Mesendoderm (in vitro differentiated cells): ENCODE measurements around the gene OTUB1.

Source experiments
- DNase-seq: peaks from one replicate; pipeline ENCODE4 v3.0.0; 2013
- H2AK5ac ChIP-seq: 2 replicates; pipeline ENCODE4 v1.6.1; 2013; ENCODE audit warnings: low read length, inconsistent platforms
- H2BK120ac ChIP-seq: 2 replicates; pipeline ENCODE4 v1.6.1; 2013; ENCODE audit warnings: low read depth, mild to moderate bottlenecking, low read length, moderate library complexity, mixed read lengths
- H2BK15ac ChIP-seq: replicated peaks from 2 replicates; pipeline ENCODE4 v1.6.1; 2013; ENCODE audit warnings: low read depth, mild to moderate bottlenecking, moderate library complexity
- H2BK5ac ChIP-seq: 2 replicates; pipeline ENCODE4 v1.6.1; 2013; ENCODE audit warnings: low read length, inconsistent platforms
- H3K18ac ChIP-seq: 2 replicates; pipeline ENCODE4 v1.6.1; 2013; ENCODE audit warnings: mild to moderate bottlenecking, low read length, mixed read lengths
- H3K23ac ChIP-seq: one replicate; pipeline ENCODE4 v1.6.1; 2013; ENCODE audit warnings: low read length
- H3K27ac ChIP-seq: 2 replicates; pipeline ENCODE4 v1.5.1; 2013; ENCODE audit warnings: low read depth, mild to moderate bottlenecking, inconsistent platforms, low read length, moderate library complexity
- H3K27me3 ChIP-seq: 2 replicates; pipeline ENCODE4 v1.6.1; 2013; ENCODE audit warnings: low read length, control low read depth, mild to moderate bottlenecking, inconsistent platforms; ENCODE audit not compliant: insufficient read depth, poor library complexity
- H3K36me3 ChIP-seq: 2 replicates; pipeline ENCODE4 v1.6.1; 2013; ENCODE audit warnings: low read length, inconsistent platforms; ENCODE audit not compliant: control insufficient read depth, insufficient read depth
- H3K4ac ChIP-seq: one replicate; pipeline ENCODE4 v1.6.1; 2013; ENCODE audit warnings: low read depth, mild to moderate bottlenecking, low read length, moderate library complexity
- H3K4me1 ChIP-seq: 2 replicates; pipeline ENCODE4 v1.6.1; 2013; ENCODE audit warnings: low read depth, low read length, inconsistent platforms; ENCODE audit not compliant: control insufficient read depth
- H3K4me2 ChIP-seq: 2 replicates; pipeline ENCODE4 v1.6.1; 2013; ENCODE audit warnings: low read length
- H3K4me3 ChIP-seq: 2 replicates; pipeline ENCODE4 v1.5.1; 2013; ENCODE audit warnings: mild to moderate bottlenecking, low read length
- H3K56ac ChIP-seq: one replicate; pipeline ENCODE4 v1.6.1; 2013; ENCODE audit warnings: low read length
- H3K79me1 ChIP-seq: 2 replicates; pipeline ENCODE4 v1.6.1; 2013; ENCODE audit warnings: low read length, inconsistent platforms
- H3K79me2 ChIP-seq: 2 replicates; pipeline ENCODE4 v1.6.1; 2013; ENCODE audit warnings: mild to moderate bottlenecking, low read length; ENCODE audit not compliant: control insufficient read depth, insufficient read depth
- H3K9ac ChIP-seq: 2 replicates; pipeline ENCODE4 v1.6.1; 2013; ENCODE audit warnings: low read length, inconsistent platforms
- H4K5ac ChIP-seq: one replicate; pipeline ENCODE4 v1.6.1; 2013; ENCODE audit warnings: low read length
- H4K8ac ChIP-seq: one replicate; pipeline ENCODE4 v1.6.1; 2013; ENCODE audit warnings: low read depth, mild to moderate bottlenecking, control low read depth, low read length, moderate library complexity
- WGBS: extraction: QIAGEN DNeasy Blood & Tissue Kit; methylation state at CpG from one replicate; pipeline ENCODE4 v1.1.7; 2013; ENCODE audit warnings: low lambda C conversion rate, missing lambda C conversion rate; ENCODE audit not compliant: insufficient coverage; ENCODE audit errors: extremely low coverage; 5-methylcytosine and 5-hydroxymethylcytosine counted together

OTUB1 gene

GRCh38 chr11:64021757-64022093 lies 35.5 kb downstream of the OTUB1 start:
- H4K8ac ChIP-seq = no peak overlapping the region
- no peaks in the 10 kb centered on the region for H3K27me3 ChIP-seq
- H3K4ac ChIP-seq = no peak overlapping the region
- no peak for DNase-seq
- no peak overlapping the region for H3K27ac ChIP-seq
- WGBS = no CpG with 5 or more reads among the region's 10 CpGs
- no peak overlapping the region for H3K4me3 ChIP-seq
- H3K79me2 ChIP-seq = no peaks in the 10 kb centered on the region
- H3K79me1 ChIP-seq = no peaks in the 10 kb centered on the region
- H2BK15ac ChIP-seq = no peak overlapping the region
- no peak overlapping the region for H2AK5ac ChIP-seq
- H3K56ac ChIP-seq = peak overlapping the region; percentile 2
- H3K4me2 ChIP-seq = no peak overlapping the region
- H2BK5ac ChIP-seq = no peak overlapping the region
- no peak overlapping the region for H2BK120ac ChIP-seq
- H3K18ac ChIP-seq = no peak overlapping the region
- H3K23ac ChIP-seq = no peak overlapping the region
- no peak overlapping the region for H4K5ac ChIP-seq
- H3K36me3 ChIP-seq = no peaks in the 10 kb centered on the region
- peaks cover 2% of the 10 kb centered on the region for H3K4me1 ChIP-seq
- H3K9ac ChIP-seq = no peak overlapping the region

DNA sequence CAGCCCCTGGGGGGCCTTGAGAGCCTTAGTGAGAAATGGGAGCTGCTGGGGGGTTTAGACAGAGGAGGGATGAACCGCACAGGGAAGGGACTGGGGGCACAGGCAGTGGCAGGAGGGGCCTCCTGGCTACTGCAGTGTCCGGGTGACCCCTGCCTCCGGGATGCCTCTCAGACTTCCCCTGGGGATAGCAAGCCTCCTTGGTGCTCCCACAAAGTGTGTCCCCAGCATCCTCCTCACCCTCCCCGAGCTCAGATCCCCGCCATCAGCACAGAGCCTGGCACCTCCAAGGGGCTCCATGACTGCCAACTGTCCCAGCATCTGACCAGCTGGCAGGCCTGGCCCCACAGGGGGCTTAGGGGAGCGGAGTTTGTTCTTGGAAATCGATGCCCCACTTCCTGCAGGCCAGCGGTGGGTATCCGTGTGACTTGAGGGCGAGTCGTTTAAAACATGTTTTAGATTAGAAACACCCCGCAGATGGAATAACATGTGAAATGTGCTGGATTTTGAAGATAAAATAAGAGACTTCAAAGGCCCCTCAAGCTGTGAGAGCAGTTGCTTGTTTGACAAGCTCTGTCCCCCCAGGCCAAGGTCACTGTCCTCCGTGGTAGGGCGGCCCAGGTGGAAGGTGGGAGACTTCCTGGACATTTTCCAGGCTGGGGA lies 36.0 kb downstream of the OTUB1 start:
- Histone ChIP-seq H3K56ac (peak overlapping the region; percentile 2), H4K8ac (no peak overlapping the region), H3K27me3 (no peaks in the 10 kb centered on the region), H2AK5ac (no peak overlapping the region), H2BK15ac (no peak overlapping the region), H3K79me2 (no peaks in the 10 kb centered on the region), H2BK120ac (no peak overlapping the region), H3K4me3 (no peak overlapping the region), H2BK5ac (no peak overlapping the region), H4K5ac (no peak overlapping the region), H3K79me1 (no peaks in the 10 kb centered on the region), H3K36me3 (no peaks in the 10 kb centered on the region), H3K4me1 (peaks cover 2% of the 10 kb centered on the region), H3K9ac (no peak overlapping the region), H3K23ac (no peak overlapping the region), H3K4me2 (no peak overlapping the region), H3K18ac (no peak overlapping the region), H3K4ac (no peak overlapping the region), H3K27ac (no peak overlapping the region)
- DNase-seq = no peak
- WGBS = no CpG with 5 or more reads among the region's 14 CpGs

GRCh38 chr11:64023712-64024710 lies 37.8 kb downstream of the OTUB1 start:
- H3K4me3 ChIP-seq = no peak overlapping the region
- H3K4me1 ChIP-seq = peaks cover 12% of the 10 kb centered on the region
- no peak overlapping the region for H4K8ac ChIP-seq
- no peak for DNase-seq
- H3K18ac ChIP-seq = no peak overlapping the region
- H3K79me1 ChIP-seq = no peaks in the 10 kb centered on the region
- H2AK5ac ChIP-seq = no peak overlapping the region
- H4K5ac ChIP-seq = no peak overlapping the region
- no peak overlapping the region for H2BK5ac ChIP-seq
- no peaks in the 10 kb centered on the region for H3K36me3 ChIP-seq
- H3K23ac ChIP-seq = no peak overlapping the region
- H3K27me3 ChIP-seq = no peaks in the 10 kb centered on the region
- H3K4ac ChIP-seq = no peak overlapping the region
- no peak overlapping the region for H2BK120ac ChIP-seq
- no peak overlapping the region for H3K56ac ChIP-seq
- no peak overlapping the region for H3K9ac ChIP-seq
- no peak overlapping the region for H3K27ac ChIP-seq
- no peak overlapping the region for H2BK15ac ChIP-seq
- no peaks in the 10 kb centered on the region for H3K79me2 ChIP-seq
- no CpG with 5 or more reads among the region's 20 CpGs for WGBS
- no peak overlapping the region for H3K4me2 ChIP-seq

GRCh38 chr11:64025205-64025604 lies 39.0 kb downstream of the OTUB1 start:
- no peaks in the 10 kb centered on the region for H3K27me3 ChIP-seq
- no peak overlapping the region for H4K5ac ChIP-seq
- WGBS = no CpG with 5 or more reads among the region's 4 CpGs
- no peaks in the 10 kb centered on the region for H3K36me3 ChIP-seq
- no peak overlapping the region for H3K4ac ChIP-seq
- no peak overlapping the region for H2AK5ac ChIP-seq
- no peak overlapping the region for H3K18ac ChIP-seq
- no peak overlapping the region for H4K8ac ChIP-seq
- no peak overlapping the region for H3K27ac ChIP-seq
- H3K23ac ChIP-seq = no peak overlapping the region
- H3K79me2 ChIP-seq = no peaks in the 10 kb centered on the region
- no peak overlapping the region for H3K56ac ChIP-seq
- DNase-seq = peak; percentile 81
- H3K4me1 ChIP-seq = peaks cover 12% of the 10 kb centered on the region
- H3K4me2 ChIP-seq = no peak overlapping the region
- no peak overlapping the region for H2BK5ac ChIP-seq
- H3K4me3 ChIP-seq = no peak overlapping the region
- no peak overlapping the region for H2BK120ac ChIP-seq
- H3K9ac ChIP-seq = no peak overlapping the region
- H3K79me1 ChIP-seq = no peaks in the 10 kb centered on the region
- no peak overlapping the region for H2BK15ac ChIP-seq

- peak overlapping the region; percentile 34 for H3K56ac ChIP-seq
- no peak overlapping the region for H4K5ac ChIP-seq
- H3K4me1 ChIP-seq = peaks cover 10% of the 10 kb centered on the region
- H3K4me3 ChIP-seq = no peak overlapping the region
- no peak overlapping the region for H3K18ac ChIP-seq
- peak overlapping the region; percentile 85 for H2AK5ac ChIP-seq
- no peak overlapping the region for H3K23ac ChIP-seq
- no peak overlapping the region for H2BK15ac ChIP-seq
- no peak for DNase-seq
- H3K27ac ChIP-seq = no peak overlapping the region
- no peak overlapping the region for H3K9ac ChIP-seq
- no peaks in the 10 kb centered on the region for H3K36me3 ChIP-seq
- H2BK5ac ChIP-seq = no peak overlapping the region
- no peak overlapping the region for H3K4me2 ChIP-seq
- no peak overlapping the region for H2BK120ac ChIP-seq
- H3K79me2 ChIP-seq = no peaks in the 10 kb centered on the region
- H3K4ac ChIP-seq = no peak overlapping the region
- no peak overlapping the region for H4K8ac ChIP-seq
- H3K79me1 ChIP-seq = no peaks in the 10 kb centered on the region
- no peaks in the 10 kb centered on the region for H3K27me3 ChIP-seq
- no CpG with 5 or more reads among the region's 7 CpGs for WGBS
Measured at GRCh38 chr11:64026575-64027205, 40.5 kb downstream of the OTUB1 start.
